HepG2 (cell line): ENCODE results near the gene ADGRG1. TPM values are rescaled to one million over a fixed set of nuclear protein-coding genes. Genes with fewer than 3 reads are reported as not detected.
A peak's percentile ranks its signal among the peaks of the same experiment; 100 is the strongest.

Source experiments
- ATAC-seq: fragments of 200-7000 bp; cut with Tn5 transposase; 3 replicates; pipeline ENCODE4 v1.9.1; 2020; ENCODE audit warnings: mild to moderate bottlenecking, moderate library complexity
- BruUV-seq: library from RNA; stranded (reverse); fragments of 400-500 nt; replicated peaks from 2 replicates; lab custom pipeline; 2021; lab: Mats Ljungman, UMichigan
- CTCF ChIA-PET: fragments of 300-600 bp; formaldehyde crosslinking; extraction: SDS; loops from one replicate; lab custom pipeline; 2021; ENCODE audit warnings: low total read pairs, inconsistent platforms, low intra/inter-chr PET ratio; lab: Yijun Ruan, JAX
- POLR2A ChIA-PET: fragments of 350-600 bp; sonication (Branson Sonifier 250); formaldehyde crosslinking; loops from one replicate; lab custom pipeline; 2020; ENCODE audit warnings: antibody characterized with exemption, inconsistent platforms; lab: Yijun Ruan, JAX
- DNase-seq: peaks from one replicate; pipeline ENCODE4 v3.0.0-alpha.2; 2015; ENCODE audit warnings: low spot score
- FAIRE-seq: peaks from 3 replicates; lab custom pipeline; 2011; peaks lifted over from hg19 to GRCh38; lab: Jason Lieb, UNC
- H2AFZ ChIP-seq: one replicate; pipeline ENCODE4 v1.6.1; 2011; ENCODE audit warnings: low read length, inconsistent platforms
- H3K27ac ChIP-seq: fragments of 300-600 bp; 3 replicates; pipeline ENCODE4 v1.8.0; 2011; ENCODE audit warnings: mixed run types, mild to moderate bottlenecking, mixed read lengths, low read length, inconsistent platforms; ENCODE audit not compliant: insufficient read depth; ENCODE audit errors: extremely low read length
- H3K27me3 ChIP-seq, 2 experiments: fragments of 200-600 bp in 1 of 2; 2 replicates in 1 of 2; 3 replicates in 1 of 2; pipeline versions ENCODE4 v1.6.0 to v1.8.0; 2011; ENCODE audit warnings: low read length in 2 of 2, mild to moderate bottlenecking in 2 of 2, moderate library complexity in 2 of 2, inconsistent platforms in 1 of 2; ENCODE audit not compliant: insufficient read depth in 2 of 2, control insufficient read depth in 1 of 2
- H3K36me3 ChIP-seq, 2 experiments: fragments of 200-600 bp in 1 of 2; replicated peaks in 1 of 2; 2 replicates in 1 of 2; 3 replicates in 1 of 2; pipeline versions ENCODE4 v1.5.1 to v1.8.0; 2011; ENCODE audit warnings: low read length in 2 of 2, inconsistent platforms in 1 of 2; ENCODE audit not compliant: insufficient read depth in 2 of 2, control insufficient read depth in 1 of 2
- H3K4me1 ChIP-seq: 2 replicates; pipeline ENCODE4 v1.5.1; 2012; ENCODE audit warnings: low read length, inconsistent platforms; ENCODE audit not compliant: insufficient read depth
- H3K4me2 ChIP-seq: 2 replicates; pipeline ENCODE4 v1.6.0; 2011; ENCODE audit warnings: low read depth, low read length, inconsistent platforms
- H3K4me3 ChIP-seq, 3 experiments: fragments of 200-600 bp in 1 of 3; sonication (generic), shearing (Covaris generic) in 1 of 3; replicated peaks in 1 of 3; 2 replicates each; pipeline ENCODE4 v1.5.1; 2011 to 2016; ENCODE audit warnings: low read length in 3 of 3, inconsistent platforms in 2 of 3, low read depth in 2 of 3, mild to moderate bottlenecking in 2 of 3, control low read depth in 1 of 3, mixed read lengths in 1 of 3; ENCODE audit not compliant: insufficient read depth in 1 of 3
- H3K79me2 ChIP-seq: one replicate; pipeline ENCODE4 v1.6.1; 2011; ENCODE audit warnings: low read length, inconsistent platforms; ENCODE audit not compliant: insufficient read depth
- H3K9ac ChIP-seq: 2 replicates; pipeline ENCODE4 v1.6.0; 2011; ENCODE audit warnings: mild to moderate bottlenecking, low read depth, low read length, inconsistent platforms; ENCODE audit not compliant: insufficient read depth
- H3K9me3 ChIP-seq: 2 replicates; pipeline ENCODE4 v1.5.1; 2012; ENCODE audit warnings: mild to moderate bottlenecking, low read length
- H4K20me1 ChIP-seq: 2 replicates; pipeline ENCODE4 v1.6.0; 2011; ENCODE audit warnings: inconsistent platforms, mild to moderate bottlenecking, low read length, moderate library complexity; ENCODE audit not compliant: insufficient read depth
- WGBS: methylation state at CpG from one replicate; pipeline ENCODE4 v1.1.6; 2017; ENCODE audit warnings: low lambda C conversion rate; 5-methylcytosine and 5-hydroxymethylcytosine counted together
- in situ Hi-C: cut with HindIII; loops from 2 replicates; pipeline ENCODE4 v1.10.0; 2017; ENCODE audit warnings: low pct_unique_long_range_greater_than_20kb; ENCODE audit not compliant: extremely low pct_ligation_motif_present
- intact Hi-C: fragments of 100-400 bp; cut with micrococcal nuclease; formaldehyde crosslinking; loops from one replicate; pipeline ENCODE4 v1.10.0; 2022; ENCODE audit not compliant: unreplicated experiment
- polyA plus RNA-seq, 8 experiments: library from polyadenylated mRNA; depleted of rRNA in 3 of 8; stranded (reverse) in 7 of 8; unstranded in 1 of 8; fragments of >200 nt; fragmentation: Illumina TruSeq in 4 of 8; extraction: Trizol in 4 of 8; gene quantifications; 2 replicates each; pipeline versions ENCODE4 v1.2.1 to v1.2.3, GENCODE V29; 2011 to 2016; ENCODE audit warnings: low read depth in 4 of 8, missing spikeins in 1 of 8, mixed read lengths in 1 of 8; ENCODE audit not compliant: insufficient read depth in 1 of 8
- total RNA-seq, 5 experiments: library from RNA; depleted of rRNA; stranded (reverse); fragments of >200 nt; fragmentation: Illumina TruSeq; extraction: Trizol; gene quantifications; 2 replicates each; pipeline ENCODE4 v1.2.3, GENCODE V29; 2016; ENCODE audit warnings: low read depth in 1 of 5
- TF ChIP-seq, protein P1 (sequence below): sonication (generic); formaldehyde crosslinking; IDR thresholded peaks from 2 replicates; pipeline ENCODE4 v1.5.1; 2020; ENCODE audit warnings: mild to moderate bottlenecking, missing genetic modification reagents, moderate library complexity
- TF ChIP-seq, protein P2 (sequence below): sonication (generic); formaldehyde crosslinking; IDR thresholded peaks from 2 replicates; pipeline ENCODE4 v1.8.1; 2023; ENCODE audit warnings: mild to moderate bottlenecking, missing genetic modification reagents

ADGRG1 gene
- total and polyA plus RNA-seq, 2 of the 13 experiments (the other 11 are each of a cell fraction or from before 2014, with no cell fraction given): 2.7 to 5.9 TPM

DNA sequence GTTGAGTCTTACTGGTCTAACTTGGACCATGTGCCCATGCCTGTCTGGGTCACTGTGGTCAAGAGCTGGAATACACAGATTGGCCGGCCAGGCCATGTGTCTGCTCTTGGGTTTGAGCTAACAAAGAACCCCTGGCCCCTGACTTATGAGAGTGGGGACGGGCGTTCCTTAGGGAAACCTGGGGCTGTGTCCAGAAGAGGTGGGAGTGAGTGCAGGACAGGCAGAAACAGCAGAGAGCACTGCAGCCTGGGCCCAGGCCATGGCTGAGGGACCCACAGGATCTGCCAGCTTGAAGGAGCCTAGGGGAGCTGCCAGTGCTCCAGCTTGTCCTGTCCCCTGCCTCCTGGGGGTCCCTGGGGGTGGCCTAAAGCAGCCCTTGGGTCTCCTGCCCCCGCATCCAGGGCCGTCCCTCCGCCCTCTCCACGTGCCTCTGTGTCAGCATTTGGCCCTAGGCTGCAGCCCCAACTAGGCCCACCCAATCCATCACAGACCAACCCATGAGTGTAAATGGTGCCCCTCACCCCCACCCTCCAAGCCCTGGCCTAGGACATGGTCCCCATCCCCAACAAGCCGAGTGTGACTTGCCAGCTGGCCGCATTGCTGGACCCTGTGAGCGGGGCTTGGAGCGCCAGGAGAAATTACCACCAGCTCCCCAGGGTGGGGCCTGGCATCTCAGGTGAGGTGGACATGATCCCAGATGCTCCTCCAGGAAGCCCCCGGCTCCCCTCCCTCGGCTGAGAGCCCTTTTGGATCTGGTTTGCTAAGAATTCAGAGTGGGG is 53.7 kb downstream of the ADGRG1 start:
- no peaks in the 10 kb centered on the region for H3K9me3 ChIP-seq
- ATAC-seq (no peak), FAIRE-seq (no peak), DNase-seq (no peak)
- no peak overlapping the region for H3K4me3 ChIP-seq
- H3K9ac ChIP-seq: no peak overlapping the region
- no peaks in the 10 kb centered on the region for H3K36me3 ChIP-seq
- H3K79me2 ChIP-seq: no peaks in the 10 kb centered on the region
- BruUV-seq: no TSS peak
- POLR2A ChIA-PET: interaction anchor here (0.6 to 1.9 kb wide), 3 partner anchors 8 to 22 kb away, joined by 3 to 8 read pairs (median 3); partner anchors contain the start of gene ADGRG3
- H4K20me1 ChIP-seq: no peaks in the 10 kb centered on the region
- H3K27ac ChIP-seq: no peak overlapping the region
- WGBS: 78% methylated on average over 12 of the region's 13 CpGs
- CTCF ChIA-PET: no interaction called here
- in situ Hi-C loops (no loop called here), intact Hi-C loops (no loop called here)
- no peak overlapping the region for H2AFZ ChIP-seq
- H3K27me3 ChIP-seq: no peaks in the 10 kb centered on the region
- TF ChIP-seq, protein P1, sequence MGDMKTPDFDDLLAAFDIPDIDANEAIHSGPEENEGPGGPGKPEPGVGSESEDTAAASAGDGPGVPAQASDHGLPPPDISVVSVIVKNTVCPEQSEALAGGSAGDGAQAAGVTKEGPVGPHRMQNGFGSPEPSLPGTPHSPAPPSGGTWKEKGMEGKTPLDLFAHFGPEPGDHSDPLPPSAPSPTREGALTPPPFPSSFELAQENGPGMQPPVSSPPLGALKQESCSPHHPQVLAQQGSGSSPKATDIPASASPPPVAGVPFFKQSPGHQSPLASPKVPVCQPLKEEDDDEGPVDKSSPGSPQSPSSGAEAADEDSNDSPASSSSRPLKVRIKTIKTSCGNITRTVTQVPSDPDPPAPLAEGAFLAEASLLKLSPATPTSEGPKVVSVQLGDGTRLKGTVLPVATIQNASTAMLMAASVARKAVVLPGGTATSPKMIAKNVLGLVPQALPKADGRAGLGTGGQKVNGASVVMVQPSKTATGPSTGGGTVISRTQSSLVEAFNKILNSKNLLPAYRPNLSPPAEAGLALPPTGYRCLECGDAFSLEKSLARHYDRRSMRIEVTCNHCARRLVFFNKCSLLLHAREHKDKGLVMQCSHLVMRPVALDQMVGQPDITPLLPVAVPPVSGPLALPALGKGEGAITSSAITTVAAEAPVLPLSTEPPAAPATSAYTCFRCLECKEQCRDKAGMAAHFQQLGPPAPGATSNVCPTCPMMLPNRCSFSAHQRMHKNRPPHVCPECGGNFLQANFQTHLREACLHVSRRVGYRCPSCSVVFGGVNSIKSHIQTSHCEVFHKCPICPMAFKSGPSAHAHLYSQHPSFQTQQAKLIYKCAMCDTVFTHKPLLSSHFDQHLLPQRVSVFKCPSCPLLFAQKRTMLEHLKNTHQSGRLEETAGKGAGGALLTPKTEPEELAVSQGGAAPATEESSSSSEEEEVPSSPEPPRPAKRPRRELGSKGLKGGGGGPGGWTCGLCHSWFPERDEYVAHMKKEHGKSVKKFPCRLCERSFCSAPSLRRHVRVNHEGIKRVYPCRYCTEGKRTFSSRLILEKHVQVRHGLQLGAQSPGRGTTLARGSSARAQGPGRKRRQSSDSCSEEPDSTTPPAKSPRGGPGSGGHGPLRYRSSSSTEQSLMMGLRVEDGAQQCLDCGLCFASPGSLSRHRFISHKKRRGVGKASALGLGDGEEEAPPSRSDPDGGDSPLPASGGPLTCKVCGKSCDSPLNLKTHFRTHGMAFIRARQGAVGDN (CRISPR knock-in tag): 0 out of 2 replicates have a peak, but pooled peaks have one; percentile 19
- TF ChIP-seq, protein P2, sequence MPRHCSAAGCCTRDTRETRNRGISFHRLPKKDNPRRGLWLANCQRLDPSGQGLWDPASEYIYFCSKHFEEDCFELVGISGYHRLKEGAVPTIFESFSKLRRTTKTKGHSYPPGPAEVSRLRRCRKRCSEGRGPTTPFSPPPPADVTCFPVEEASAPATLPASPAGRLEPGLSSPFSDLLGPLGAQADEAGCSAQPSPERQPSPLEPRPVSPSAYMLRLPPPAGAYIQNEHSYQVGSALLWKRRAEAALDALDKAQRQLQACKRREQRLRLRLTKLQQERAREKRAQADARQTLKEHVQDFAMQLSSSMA (CRISPR knock-in tag): no peak
- peaks cover 37% of the 10 kb centered on the region for H3K4me1 ChIP-seq
- H3K4me2 ChIP-seq: no peak overlapping the region
